Ectodermal cell (in vitro differentiated cells): ENCODE data around the gene MYH14.

ENCODE experiments used
- H3K27ac ChIP-seq: 2 replicates; pipeline ENCODE4 v1.7.0; 2013; ENCODE audit warnings: mild to moderate bottlenecking, low read depth, low read length; ENCODE audit not compliant: insufficient read depth, poor library complexity, severe bottlenecking
- H3K27me3 ChIP-seq: 2 replicates; pipeline ENCODE4 v1.7.0; 2013; ENCODE audit warnings: mild to moderate bottlenecking, low read length; ENCODE audit not compliant: insufficient read depth, control insufficient read depth, poor library complexity, severe bottlenecking
- H3K36me3 ChIP-seq: one replicate; pipeline ENCODE4 v1.7.0; 2013; ENCODE audit warnings: low read length; ENCODE audit not compliant: control insufficient read depth, insufficient read depth
- H3K4me1 ChIP-seq: one replicate; pipeline ENCODE4 v1.7.0; 2013; ENCODE audit warnings: low read length; ENCODE audit not compliant: control insufficient read depth, insufficient read depth
- H3K4me3 ChIP-seq: 2 replicates; pipeline ENCODE4 v1.7.0; 2013; ENCODE audit warnings: low read depth, low read length, control low read depth; ENCODE audit not compliant: insufficient read depth
- H3K9me3 ChIP-seq: 2 replicates; pipeline ENCODE4 v1.7.0; 2013; ENCODE audit warnings: mild to moderate bottlenecking, low read length, moderate library complexity; ENCODE audit not compliant: control insufficient read depth
- WGBS, 2 experiments: methylation state at CpG; one replicate each; pipeline ENCODE4 v1.1.7; 2013; ENCODE audit warnings: missing lambda C conversion rate in 2 of 2; 5-methylcytosine and 5-hydroxymethylcytosine counted together

Gene MYH14

DNA sequence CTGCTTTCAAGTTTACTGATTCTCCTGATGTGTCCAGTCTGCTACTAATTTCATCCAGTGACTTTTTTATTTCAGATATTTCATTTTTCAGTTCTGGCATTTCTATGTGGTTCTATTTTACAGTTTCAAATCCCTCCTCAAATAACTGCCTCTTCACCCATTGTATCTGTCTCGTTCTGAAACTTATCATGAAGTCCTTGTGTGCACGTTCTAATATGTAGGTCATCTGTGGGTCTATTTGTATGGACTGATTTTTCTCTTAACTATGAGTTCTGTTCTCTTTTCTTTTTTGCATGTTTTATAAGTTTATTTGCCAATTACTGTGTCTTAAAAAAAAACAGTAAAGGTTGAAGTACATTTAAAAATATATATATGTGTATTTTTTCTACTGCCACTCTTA, 82.4 kb downstream of the MYH14 start:
- H3K9me3 ChIP-seq, result peaks cover 3% of the 10 kb centered on the region
- H3K4me1 ChIP-seq, result no peaks in the 10 kb centered on the region
- H3K36me3 ChIP-seq, result no peaks in the 10 kb centered on the region
- H3K27ac ChIP-seq, result no peak overlapping the region
- H3K4me3 ChIP-seq, result no peak overlapping the region
- no peaks in the 10 kb centered on the region for H3K27me3 ChIP-seq
- WGBS, 2 experiments, result 80 to 93% methylated on average over 2 of the region's 2 CpGs

- no peak overlapping the region for H3K4me3 ChIP-seq
- H3K27ac ChIP-seq, result no peak overlapping the region
- H3K36me3 ChIP-seq, result no peaks in the 10 kb centered on the region
- no peaks in the 10 kb centered on the region for H3K4me1 ChIP-seq
- H3K9me3 ChIP-seq, result peaks cover 3% of the 10 kb centered on the region
- no peaks in the 10 kb centered on the region for H3K27me3 ChIP-seq
- WGBS, 2 experiments, result 91 to 93% methylated on average over 18 of the region's 18 CpGs
Measured at GRCh38 chr19:50286443-50286842, 83.0 kb downstream of the MYH14 start.

GRCh38 chr19:50287331-50287730, 83.9 kb downstream of the MYH14 start:
- Histone ChIP-seq H3K27ac (no peak overlapping the region), H3K36me3 (no peaks in the 10 kb centered on the region), H3K9me3 (peaks cover 3% of the 10 kb centered on the region), H3K27me3 (no peaks in the 10 kb centered on the region), H3K4me3 (no peak overlapping the region), H3K4me1 (no peaks in the 10 kb centered on the region)
- 75 to 85% methylated on average over 2 of the region's 2 CpGs for WGBS, 2 experiments

- no peak overlapping the region for H3K4me3 ChIP-seq
- WGBS, 2 experiments, result 82 to 84% methylated on average over 5 of the region's 5 CpGs
- H3K36me3 ChIP-seq, result no peaks in the 10 kb centered on the region
- H3K9me3 ChIP-seq, result peaks cover 3% of the 10 kb centered on the region
- no peaks in the 10 kb centered on the region for H3K4me1 ChIP-seq
- H3K27ac ChIP-seq, result no peak overlapping the region
- no peaks in the 10 kb centered on the region for H3K27me3 ChIP-seq
Measured at GRCh38 chr19:50288954-50289353, 85.5 kb downstream of the MYH14 start.

DNA sequence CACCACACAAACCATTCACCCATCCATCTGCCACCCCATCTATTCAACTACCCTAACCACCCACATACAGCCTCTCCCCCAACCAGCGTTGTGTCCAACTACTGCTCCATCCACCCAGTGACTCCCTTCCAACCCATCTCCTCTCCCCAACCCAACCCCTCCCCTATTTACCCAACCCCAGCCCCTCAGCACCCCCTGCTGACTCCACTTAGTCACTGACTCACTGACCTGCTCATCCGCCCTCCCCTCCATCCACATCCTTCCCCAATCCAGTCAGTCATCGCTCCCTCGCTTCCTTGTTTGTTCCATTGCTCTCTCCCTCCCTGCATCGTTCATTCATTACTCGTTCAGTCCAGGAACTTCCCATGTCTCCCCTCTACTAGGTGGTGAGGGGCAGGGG, 86.6 kb downstream of the MYH14 start:
- Histone ChIP-seq H3K4me3 (no peak overlapping the region), H3K27me3 (no peaks in the 10 kb centered on the region), H3K9me3 (peaks cover 3% of the 10 kb centered on the region), H3K36me3 (no peaks in the 10 kb centered on the region), H3K4me1 (no peaks in the 10 kb centered on the region), H3K27ac (no peak overlapping the region)
- 70 to 76% methylated on average over 6 of the region's 6 CpGs for WGBS, 2 experiments

GRCh38 chr19:50290775-50291174, 87.4 kb downstream of the MYH14 start:
- Histone ChIP-seq H3K27me3 (no peaks in the 10 kb centered on the region), H3K27ac (no peak overlapping the region), H3K9me3 (peaks cover 3% of the 10 kb centered on the region), H3K4me1 (no peaks in the 10 kb centered on the region), H3K36me3 (no peaks in the 10 kb centered on the region), H3K4me3 (no peak overlapping the region)
- 78 to 80% methylated on average over 15 of the region's 15 CpGs for WGBS, 2 experiments

- no peaks in the 10 kb centered on the region for H3K9me3 ChIP-seq
- H3K27ac ChIP-seq, result no peak overlapping the region
- H3K36me3 ChIP-seq, result no peaks in the 10 kb centered on the region
- no peaks in the 10 kb centered on the region for H3K4me1 ChIP-seq
- WGBS, 2 experiments, result 83 to 88% methylated on average over 11 of the region's 11 CpGs
- no peak overlapping the region for H3K4me3 ChIP-seq
- no peaks in the 10 kb centered on the region for H3K27me3 ChIP-seq
Measured at GRCh38 chr19:50292216-50292827, 88.9 kb downstream of the MYH14 start.

GRCh38 chr19:50293263-50294004, 90.0 kb downstream of the MYH14 start:
- Histone ChIP-seq H3K36me3 (no peaks in the 10 kb centered on the region), H3K4me1 (no peaks in the 10 kb centered on the region)
- 64 to 70% methylated on average over 13 to 14 of the region's 14 CpGs for WGBS, 2 experiments

GRCh38 chr19:50300051-50300450, 96.6 kb downstream of the MYH14 start:
- Histone ChIP-seq H3K9me3 (no peaks in the 10 kb centered on the region), H3K4me3 (no peak overlapping the region), H3K36me3 (no peaks in the 10 kb centered on the region), H3K27me3 (no peaks in the 10 kb centered on the region), H3K4me1 (no peaks in the 10 kb centered on the region), H3K27ac (no peak overlapping the region)
- WGBS, 2 experiments, result 79 to 89% methylated on average over 2 of the region's 2 CpGs

More at GRCh38 chr19:50293263-50294004, 90.0 kb downstream of the MYH14 start:
- Histone ChIP-seq H3K4me3 (no peak overlapping the region), H3K27ac (no peak overlapping the region), H3K27me3 (no peaks in the 10 kb centered on the region), H3K9me3 (no peaks in the 10 kb centered on the region)

DNA sequence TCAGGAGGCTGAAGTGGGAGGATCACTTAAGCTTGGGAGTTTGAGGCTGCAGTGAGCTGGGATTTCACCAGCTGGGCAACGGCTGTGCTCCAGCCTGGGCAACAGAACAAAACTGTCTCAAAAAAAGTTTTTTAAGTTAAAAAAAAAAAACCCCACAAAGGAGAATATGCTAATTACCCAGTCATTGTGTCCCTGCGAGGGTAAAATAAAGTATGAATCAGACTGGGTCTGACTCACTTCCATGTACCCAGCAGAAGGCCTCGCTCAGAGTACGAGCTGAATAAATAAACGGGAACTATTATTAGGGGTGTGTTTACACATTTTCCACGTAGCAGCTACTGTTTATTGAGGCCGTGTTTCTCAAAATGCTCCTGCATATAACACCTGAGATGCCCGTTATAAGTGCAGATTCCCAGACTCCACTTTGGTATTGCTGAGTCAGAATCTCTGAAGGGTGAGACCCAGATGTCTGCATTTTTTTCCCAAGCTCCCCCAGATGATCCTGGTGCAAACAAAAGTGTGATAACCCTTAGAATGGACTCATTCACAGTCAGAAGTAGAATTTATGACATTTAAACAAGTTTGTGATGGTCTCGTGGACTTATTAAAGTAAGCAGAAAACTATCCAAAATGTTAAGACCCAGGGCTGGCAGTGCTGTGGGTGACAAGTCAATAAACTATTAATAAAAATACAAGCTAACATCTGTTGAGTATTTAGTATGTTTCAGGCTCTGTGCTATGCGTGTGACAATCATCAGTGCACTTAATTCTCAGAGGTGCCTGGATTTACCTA, 97.6 kb downstream of the MYH14 start:
- Histone ChIP-seq H3K9me3 (no peaks in the 10 kb centered on the region), H3K27ac (no peak overlapping the region), H3K36me3 (no peaks in the 10 kb centered on the region), H3K27me3 (no peaks in the 10 kb centered on the region), H3K4me1 (no peaks in the 10 kb centered on the region), H3K4me3 (no peak overlapping the region)
- 76 to 78% methylated on average over 10 of the region's 10 CpGs for WGBS, 2 experiments
